ENCODE data around the gene ELL2. TPM values are rescaled to one million over a fixed set of nuclear protein-coding genes. Genes with fewer than 3 reads are reported as not detected.
A peak's percentile ranks its signal among the peaks of the same experiment; 100 is the strongest.

The ELL2 gene
- total and polyA plus RNA-seq, 11 donors, result 6.7 to 74.5 (median 31.1) TPM

DNA sequence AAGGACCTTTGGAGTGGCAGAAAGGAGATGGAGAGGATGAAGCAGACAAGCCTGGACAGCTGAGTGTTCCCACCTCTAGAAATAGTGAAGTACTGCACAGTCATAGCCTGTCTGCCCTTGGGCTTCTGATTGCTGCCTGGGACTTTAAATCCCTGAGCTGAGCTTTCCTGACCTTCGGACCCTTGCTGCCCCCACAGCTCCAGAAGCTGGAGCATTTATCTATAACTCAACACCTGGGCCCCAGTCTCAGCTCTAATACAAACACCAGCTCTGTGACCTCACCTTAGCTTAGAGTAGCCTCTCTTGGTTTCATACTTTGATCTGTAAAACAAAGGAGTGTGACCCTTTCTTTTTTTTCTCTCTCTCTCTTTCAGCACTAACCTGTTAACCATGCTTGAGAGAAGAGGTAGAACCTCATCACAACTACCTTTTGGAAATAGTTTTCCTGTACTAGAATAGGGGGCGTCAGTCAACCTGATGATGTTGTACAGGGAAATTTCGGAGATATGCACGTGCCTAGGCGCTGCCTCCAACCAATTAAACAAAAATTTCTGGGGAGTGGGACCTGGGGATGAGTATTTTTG lies 25.4 kb upstream of the ELL2 start:
- Histone ChIP-seq H3K4me3 (no peak overlapping the region), H3K27me3 (no peaks in the 10 kb centered on the region), H3K4me1 (peaks cover 0 to 28% (median 8%) of the 10 kb centered on the region in 12 donors), H3K9me3 (no peaks in the 10 kb centered on the region), H3K36me3 (no peaks in the 10 kb centered on the region), H3K27ac (peak overlapping the region in 1 of 12 donors; percentile 39)
- no peak for TF ChIP-seq CTCF (IDR thresholded peaks at IDR 0.05)
- no peak for TF ChIP-seq POLR2A (IDR thresholded peaks at IDR 0.05)
- 84 to 88% (median 86%) methylated on average over 5 of the region's 5 CpGs for WGBS, 4 donors
- DNase-seq (no peak), ATAC-seq (peak in 3 of 4 donors; percentile 56 to 66 (median 62))
- intact Hi-C loops (cut with DNase I), result loop anchor here in 1 of 10 donors (5.0 kb wide), 1 partner anchor 350 kb away; no protein-coding TSS in a partner anchor

- Histone ChIP-seq H3K36me3 (no peaks in the 10 kb centered on the region), H3K9me3 (no peaks in the 10 kb centered on the region), H3K4me3 (no peak overlapping the region), H3K27ac (peak overlapping the region in 3 of 12 donors; percentile 20 to 39 (median 21)), H3K27me3 (no peaks in the 10 kb centered on the region), H3K4me1 (peaks cover 0 to 28% (median 8%) of the 10 kb centered on the region in 12 donors)
- intact Hi-C loops (cut with DNase I), result loop anchor here in 1 of 10 donors (5.0 kb wide), 1 partner anchor 351 kb away; no protein-coding TSS in a partner anchor
- DNase-seq (no peak), ATAC-seq (peak in 1 of 4 donors; percentile 36)
- 56 to 83% (median 68%) methylated on average over 2 of the region's 2 CpGs for WGBS, 4 donors
- no peak for TF ChIP-seq CTCF (IDR thresholded peaks at IDR 0.05)
- no peak for TF ChIP-seq POLR2A (IDR thresholded peaks at IDR 0.05)
Measured at GRCh38 chr5:95986001-95986400, 24.4 kb upstream of the ELL2 start.

DNA sequence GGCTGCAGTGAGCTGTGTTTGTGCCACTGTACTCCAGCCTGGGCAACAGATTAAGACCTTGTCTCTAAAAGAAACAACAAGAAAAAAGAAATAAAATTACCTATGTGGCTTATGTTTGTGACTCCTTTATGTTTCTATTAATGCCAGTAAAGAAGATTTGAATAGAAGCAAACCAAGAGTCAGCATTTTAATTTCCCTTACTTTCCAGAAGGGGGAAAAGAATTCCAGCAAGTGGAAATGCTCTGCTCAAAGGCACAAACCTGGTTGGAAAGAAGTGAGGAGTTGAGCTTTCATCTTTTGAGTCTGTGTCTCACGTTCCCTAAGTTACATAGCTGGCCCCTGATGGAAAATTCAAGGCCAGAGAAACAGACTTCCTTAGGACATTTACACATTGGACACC lies 23.6 kb upstream of the ELL2 start:
- no peaks in the 10 kb centered on the region for H3K27me3 ChIP-seq
- WGBS, 4 donors, result 58 to 84% (median 78%) methylated on average over 1 of the region's 1 CpG
- H3K4me3 ChIP-seq, result no peak overlapping the region
- DNase-seq (no peak), ATAC-seq (no peak)
- TF ChIP-seq POLR2A (IDR thresholded peaks at IDR 0.05) (no peak), CTCF (IDR thresholded peaks at IDR 0.05) (no peak)
- no peaks in the 10 kb centered on the region for H3K9me3 ChIP-seq
- intact Hi-C loops (cut with DNase I), result loop anchor here in 1 of 10 donors (5.0 kb wide), 1 partner anchor 352 kb away; no protein-coding TSS in a partner anchor
- H3K27ac ChIP-seq, result peak overlapping the region in 2 of 12 donors; percentile 20 to 21
- peaks cover 0 to 28% (median 8%) of the 10 kb centered on the region in 12 donors for H3K4me1 ChIP-seq
- H3K36me3 ChIP-seq, result no peaks in the 10 kb centered on the region

GRCh38 chr5:95984287-95984938 lies 22.8 kb upstream of the ELL2 start:
- Histone ChIP-seq H3K9me3 (no peaks in the 10 kb centered on the region), H3K36me3 (no peaks in the 10 kb centered on the region), H3K27ac (no peak overlapping the region), H3K4me3 (no peak overlapping the region), H3K27me3 (no peaks in the 10 kb centered on the region), H3K4me1 (peaks cover 0 to 24% (median 8%) of the 10 kb centered on the region in 12 donors)
- peak in 2 of 4 donors; percentile 41 to 48 for ATAC-seq
- intact Hi-C loops (cut with DNase I), result no loop called here
- TF ChIP-seq POLR2A (IDR thresholded peaks at IDR 0.05) (no peak), CTCF (IDR thresholded peaks at IDR 0.05) (no peak)
- 90 to 94% (median 92%) methylated on average over 2 of the region's 2 CpGs for WGBS, 4 donors
- DNase-seq, result no peak

Measured in heart left ventricle (tissue), 16 donors.